ENCODE measurements around the gene ELMO1. TPM values are rescaled to one million over a fixed set of nuclear protein-coding genes. Genes with fewer than 3 reads are reported as not detected.

Gene ELMO1
- total RNA-seq, 1 donor from 2014 or later, result 68.1 TPM

- FAIRE-seq (no peak), DNase-seq (ENCODE audit: low spot score in 2 of 2) (no peak)
Observed at GRCh38 chr7:37433166-37433565, 15.5 kb downstream of the ELMO1 start.

- FAIRE-seq (no peak), DNase-seq (ENCODE audit: low spot score in 2 of 2) (no peak)
Observed at GRCh38 chr7:37432281-37432920, 16.3 kb downstream of the ELMO1 start.

DNA sequence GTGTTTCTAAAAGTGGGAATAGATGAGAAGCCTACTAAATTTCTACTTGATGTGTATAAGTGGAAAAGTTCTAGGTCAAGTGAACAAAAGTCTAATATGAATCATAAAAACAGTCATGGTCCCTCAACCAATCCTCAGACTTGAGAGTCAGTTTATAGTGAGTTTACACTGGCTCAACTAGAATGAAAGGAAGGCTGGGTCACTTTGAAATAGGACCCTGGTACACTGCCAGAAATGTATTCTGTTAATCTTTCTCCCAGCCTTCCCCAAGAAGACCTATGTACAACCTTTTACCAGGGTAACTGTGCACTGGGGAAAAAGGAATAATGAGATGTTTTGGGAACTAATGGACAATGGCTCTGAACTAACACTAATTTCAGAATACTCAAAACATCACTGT lies 17.3 kb downstream of the ELMO1 start:
- FAIRE-seq (no peak), DNase-seq (ENCODE audit: low spot score in 2 of 2) (no peak)

- DNase-seq (ENCODE audit: low spot score in 2 of 2), result no peak
Observed at GRCh38 chr7:37430640-37431039, 18.0 kb downstream of the ELMO1 start.

DNA sequence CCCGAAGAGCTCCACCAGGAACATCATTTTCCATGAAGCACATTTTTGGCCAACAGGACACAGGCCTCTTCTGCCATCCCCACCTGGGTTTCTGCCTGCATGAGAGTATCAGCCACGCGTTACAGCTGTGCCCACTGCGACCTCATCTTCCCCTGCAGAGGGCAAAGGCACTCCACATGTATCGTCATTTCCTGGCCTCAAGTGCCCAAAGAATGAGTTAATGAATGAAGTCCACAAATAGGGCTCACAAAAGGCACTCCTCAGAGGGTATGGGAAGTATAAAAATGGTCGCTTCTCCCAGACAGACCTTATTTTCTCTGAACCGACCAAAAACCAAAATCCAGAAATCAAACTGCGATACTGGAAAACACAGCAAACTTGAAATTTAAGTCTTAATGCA lies 18.5 kb downstream of the ELMO1 start:
- no peak for FAIRE-seq
- DNase-seq (ENCODE audit: low spot score in 2 of 2), result no peak

More at GRCh38 chr7:37430640-37431039, 18.0 kb downstream of the ELMO1 start:
- no peak for FAIRE-seq

DNA sequence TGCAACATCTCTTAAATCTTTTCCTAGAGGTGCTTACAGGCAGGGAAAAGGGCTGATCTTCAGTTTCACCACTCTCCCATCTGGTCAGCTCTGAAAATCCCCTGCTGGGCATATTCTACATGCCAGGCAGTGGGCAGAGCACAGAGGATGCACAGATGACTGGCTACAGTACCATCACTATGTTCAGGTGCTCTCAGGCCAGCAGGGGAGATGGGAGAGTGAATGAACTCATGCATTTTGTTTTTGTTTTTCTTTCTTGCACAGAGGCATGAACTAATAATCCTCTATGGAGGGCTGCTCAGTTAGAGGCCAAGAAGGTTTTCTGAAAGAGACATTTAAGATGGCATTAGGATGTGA lies 19.3 kb downstream of the ELMO1 start:
- FAIRE-seq (no peak), DNase-seq (ENCODE audit: low spot score in 2 of 2) (no peak)

DNA sequence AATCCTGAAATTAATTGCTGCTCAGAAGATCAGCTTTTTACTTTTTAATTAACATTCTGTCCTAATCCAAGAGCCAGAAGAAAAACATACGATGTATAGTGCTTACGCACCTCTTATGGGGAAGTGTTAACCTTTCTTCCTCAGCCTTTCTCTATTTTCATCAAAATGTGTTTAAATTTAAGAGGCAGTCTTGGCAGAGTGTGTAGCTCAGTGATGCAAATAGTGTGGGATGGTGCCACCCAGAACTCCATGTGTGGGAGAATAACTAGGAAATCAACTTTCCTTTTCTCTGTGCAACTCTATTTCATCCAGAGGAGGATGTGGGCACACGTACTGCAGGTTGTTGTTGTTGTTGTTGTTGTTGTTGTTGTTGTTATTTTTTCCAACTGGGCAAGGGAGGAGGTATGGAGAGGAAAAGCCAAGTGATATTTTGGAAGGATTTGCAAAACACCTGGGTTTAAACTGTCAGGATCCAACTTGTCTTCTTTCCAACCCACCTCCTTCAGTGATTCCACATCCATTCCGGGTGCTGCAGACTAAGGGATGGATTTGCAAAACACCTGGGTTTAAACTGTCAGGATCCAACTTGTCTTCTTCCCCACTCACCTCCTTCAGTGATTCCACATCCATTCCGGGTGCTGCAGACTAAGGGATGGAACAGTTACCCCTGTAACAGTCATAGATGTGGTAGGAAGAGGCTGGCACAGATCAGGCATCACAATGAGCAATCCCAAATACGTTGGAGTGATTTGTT lies 19.8 kb downstream of the ELMO1 start:
- FAIRE-seq (no peak), DNase-seq (ENCODE audit: low spot score in 2 of 2) (no peak)

GRCh38 chr7:37427276-37427940 lies 21.3 kb downstream of the ELMO1 start:
- no peak for DNase-seq (ENCODE audit: low spot score in 2 of 2)
- FAIRE-seq, result no peak

DNA sequence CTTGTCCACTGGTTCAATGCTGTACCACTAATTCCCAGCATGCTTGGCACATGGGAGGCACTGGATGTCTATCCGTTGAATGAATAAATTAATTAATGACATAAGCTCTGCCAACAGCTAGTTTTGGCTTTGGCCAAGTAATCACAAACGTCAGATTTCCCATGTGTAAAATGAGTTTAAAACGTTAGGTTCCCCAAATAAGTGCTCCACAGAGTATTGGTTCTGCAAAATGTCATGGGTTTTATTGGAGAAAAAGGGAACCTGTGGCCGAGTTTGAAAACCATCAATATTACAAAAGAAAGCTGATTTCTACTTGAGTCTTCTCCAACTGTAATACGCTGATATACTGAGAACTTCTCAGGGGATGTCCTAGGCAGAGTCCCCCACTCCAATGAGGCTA lies 23.2 kb downstream of the ELMO1 start:
- FAIRE-seq (no peak), DNase-seq (ENCODE audit: low spot score in 2 of 2) (no peak)

DNA sequence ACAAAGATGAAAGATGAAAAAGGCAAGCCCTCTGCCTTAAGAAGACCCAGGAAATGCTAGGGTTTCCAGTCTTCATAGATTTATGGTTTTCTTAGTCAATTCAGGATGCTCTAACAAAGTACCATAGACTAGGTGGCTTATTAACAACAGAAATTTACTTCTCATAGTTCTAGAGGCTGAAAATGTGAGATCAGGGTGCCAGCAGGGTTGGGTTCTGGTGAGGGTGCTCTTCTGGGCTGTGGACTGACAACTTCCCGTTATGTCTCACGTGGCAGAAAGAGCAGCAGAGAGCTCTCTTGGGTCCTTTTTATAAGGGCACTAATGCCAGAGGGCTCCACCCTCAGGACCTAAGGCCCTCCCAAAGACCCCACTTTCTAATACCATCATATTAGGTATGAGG lies 23.7 kb downstream of the ELMO1 start:
- DNase-seq (ENCODE audit: low spot score in 2 of 2) (no peak), FAIRE-seq (no peak)

DNA sequence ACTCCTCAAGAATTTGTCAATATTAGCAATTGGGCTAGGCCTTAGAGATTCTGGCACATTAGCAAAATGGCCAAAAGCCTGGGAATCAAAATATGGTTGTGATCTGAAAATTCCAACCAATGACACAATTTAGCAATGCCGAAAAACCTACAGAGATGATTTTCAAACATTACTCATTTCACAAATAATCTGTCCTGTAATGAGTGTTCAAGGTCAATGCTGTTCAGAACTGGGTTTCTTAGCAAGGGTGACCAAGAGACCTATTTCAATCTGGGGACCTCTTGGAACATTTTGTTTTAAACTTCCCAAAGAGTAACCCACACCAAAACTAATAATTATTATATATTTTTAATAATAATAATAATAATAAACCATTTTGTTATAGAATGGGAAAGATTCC lies 24.1 kb downstream of the ELMO1 start:
- FAIRE-seq, result no peak
- no peak for DNase-seq (ENCODE audit: low spot score in 2 of 2)

DNA sequence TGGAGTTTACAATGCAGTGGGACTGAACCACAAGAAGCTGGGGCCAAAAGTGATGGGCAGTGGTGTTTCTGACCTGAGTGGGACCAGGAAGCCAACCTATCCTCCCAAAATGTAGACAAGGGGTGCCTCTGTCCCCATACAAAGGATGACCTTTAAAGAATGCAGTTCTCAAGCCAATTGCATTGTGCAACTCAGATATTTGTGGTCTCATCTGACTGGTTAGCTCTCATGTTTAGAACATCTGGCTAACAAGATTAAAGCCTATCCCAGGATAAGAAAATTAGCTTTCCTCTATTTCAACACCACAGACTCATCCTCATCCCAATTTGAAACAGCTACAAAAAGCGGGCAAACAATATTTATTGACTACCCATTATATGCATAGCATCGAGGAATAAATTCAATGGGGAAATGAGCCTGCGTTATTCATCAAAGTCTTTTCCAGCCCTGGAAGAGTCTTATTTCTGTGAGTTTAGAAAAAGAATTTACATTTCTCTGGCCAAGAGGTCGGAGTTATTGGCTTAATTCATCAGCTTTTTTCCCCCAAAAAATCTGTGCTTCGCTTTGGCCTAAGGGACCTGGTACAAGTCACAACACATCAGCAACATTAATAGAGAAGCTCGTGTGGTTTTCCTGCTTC lies 26.7 kb downstream of the ELMO1 start:
- no peak for DNase-seq (ENCODE audit: low spot score in 2 of 2)
- no peak for FAIRE-seq

GRCh38 chr7:37420946-37421695 lies 27.5 kb downstream of the ELMO1 start:
- DNase-seq (ENCODE audit: low spot score in 2 of 2), result no peak

DNA sequence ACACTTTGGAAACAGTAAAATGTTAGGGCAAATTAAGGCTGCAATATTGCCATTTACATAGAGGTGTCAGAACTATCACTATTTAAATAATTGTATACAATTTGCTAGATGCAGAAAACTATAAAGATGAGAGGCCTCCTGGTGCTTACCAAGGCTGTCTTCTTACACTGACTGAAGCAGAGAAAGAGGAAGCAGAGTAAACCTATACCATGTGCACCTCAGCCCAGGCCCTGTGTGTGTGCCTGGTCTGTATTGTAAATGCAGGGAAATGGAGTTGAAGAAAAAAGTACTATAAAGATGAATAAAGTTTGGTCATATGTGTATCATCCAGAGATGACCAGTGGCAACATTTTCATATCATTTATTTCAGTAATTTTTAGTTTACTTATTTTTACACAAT lies 29.2 kb downstream of the ELMO1 start:
- no peak for DNase-seq (ENCODE audit: low spot score in 2 of 2)
- no peak for FAIRE-seq

More at GRCh38 chr7:37420946-37421695, 27.5 kb downstream of the ELMO1 start:
- FAIRE-seq, result no peak

DNA sequence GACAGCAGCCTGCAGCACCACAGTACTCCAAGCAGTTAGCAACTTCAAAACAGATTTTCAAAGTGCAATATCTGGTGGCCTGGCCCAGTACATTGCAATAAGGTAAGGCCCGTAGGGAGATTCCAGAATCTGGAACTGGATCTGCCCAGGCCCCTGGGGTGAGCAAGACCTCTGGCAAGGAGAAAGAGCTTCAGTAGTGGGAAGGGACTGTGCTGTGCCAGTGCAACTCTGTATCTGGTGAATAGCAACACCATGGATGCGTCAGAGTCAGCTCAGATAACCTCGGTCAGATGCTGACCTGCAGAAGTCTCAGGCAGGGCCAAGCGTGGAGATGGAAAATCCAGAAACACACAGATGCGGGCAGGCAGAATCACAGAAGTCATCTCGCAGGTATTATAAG lies 30.3 kb downstream of the ELMO1 start:
- FAIRE-seq (no peak), DNase-seq (ENCODE audit: low spot score in 2 of 2) (no peak)

DNA sequence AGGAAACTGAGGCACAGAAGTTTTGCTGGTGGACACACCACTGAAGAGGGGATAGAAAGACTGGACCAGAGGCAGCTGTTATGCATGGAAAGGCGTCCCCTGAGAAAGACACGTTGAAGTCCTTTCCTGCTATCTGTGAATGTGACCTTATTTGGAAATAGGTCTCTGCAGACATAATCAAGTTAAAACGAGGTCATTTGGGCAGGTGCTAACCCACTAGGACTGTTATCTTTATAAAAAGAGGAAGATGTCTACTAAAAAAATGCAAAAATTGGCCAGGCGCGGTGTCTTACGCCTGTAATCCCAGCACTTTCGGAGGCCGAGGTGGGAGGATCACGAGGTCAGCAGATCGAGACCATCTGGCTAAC lies 31.6 kb downstream of the ELMO1 start:
- DNase-seq (ENCODE audit: low spot score in 2 of 2), result no peak

GRCh38 chr7:37416378-37417106 lies 32.1 kb downstream of the ELMO1 start:
- no peak for DNase-seq (ENCODE audit: low spot score in 2 of 2)
- FAIRE-seq, result no peak

More for the DNA sequence above, 31.6 kb downstream of the ELMO1 start:
- FAIRE-seq, result no peak

GRCh38 chr7:37415629-37416028 lies 33.0 kb downstream of the ELMO1 start:
- DNase-seq (ENCODE audit: low spot score in 2 of 2), result no peak
- FAIRE-seq, result no peak

DNA sequence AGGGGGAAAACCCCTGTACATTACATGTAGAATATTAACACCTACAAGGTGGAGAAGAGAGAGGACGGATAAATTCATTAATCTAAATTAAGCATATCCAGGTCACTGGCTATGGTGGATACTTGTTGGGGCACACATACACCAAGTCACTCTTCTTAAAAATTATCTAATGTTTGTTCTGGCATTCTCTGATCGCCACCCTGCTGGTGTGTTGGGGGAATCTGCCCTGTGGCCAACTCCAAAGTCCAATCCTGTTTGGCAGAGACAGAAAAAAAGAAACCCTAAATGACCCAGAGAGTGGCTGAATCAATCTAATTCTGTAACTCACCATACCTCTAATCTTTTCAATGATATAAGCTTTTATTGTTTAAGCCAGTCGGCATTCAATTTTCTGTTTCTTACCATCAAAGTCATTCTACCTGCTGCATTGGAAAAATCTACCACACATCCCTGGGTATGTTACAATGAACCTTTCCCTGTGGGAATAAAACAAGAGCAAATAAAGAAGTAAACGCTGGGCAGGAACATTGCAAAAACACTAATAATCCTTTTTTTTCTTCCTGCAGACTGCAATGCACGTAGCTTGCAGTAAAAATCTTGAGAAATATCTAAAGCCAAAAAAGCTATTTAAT lies 34.2 kb downstream of the ELMO1 start:
- DNase-seq (ENCODE audit: low spot score in 2 of 2) (no peak), FAIRE-seq (no peak)

Measured in frontal cortex (tissue), 4 donors.